ENCODE measurements around the gene AREG. TPM values are rescaled to one million over a fixed set of nuclear protein-coding genes. Genes with fewer than 3 reads are reported as not detected.
A peak's percentile ranks its signal among the peaks of the same experiment; 100 is the strongest.
"Not testable (repeated sequence)": the region's sequence is repeated elsewhere in the genome, so short reads cannot be mapped to it uniquely, and the experiment has no call there.

Gene AREG, protein sequence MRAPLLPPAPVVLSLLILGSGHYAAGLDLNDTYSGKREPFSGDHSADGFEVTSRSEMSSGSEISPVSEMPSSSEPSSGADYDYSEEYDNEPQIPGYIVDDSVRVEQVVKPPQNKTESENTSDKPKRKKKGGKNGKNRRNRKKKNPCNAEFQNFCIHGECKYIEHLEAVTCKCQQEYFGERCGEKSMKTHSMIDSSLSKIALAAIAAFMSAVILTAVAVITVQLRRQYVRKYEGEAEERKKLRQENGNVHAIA
- 1 to 10 TPM in 7 of 9 donors, under 1 TPM in 2; 0.27 to 9.1 (median 1.9) TPM for total RNA-seq
- polyA plus RNA-seq: 10 to 100 TPM in 1 of 2 donors, 1 to 10 TPM in 1; 1.6 to 49.6 TPM
- long read RNA-seq, donor 1: 0 reads
- long read RNA-seq, donor 2, partial matches to known transcripts: 1 of 2 reads
- long read RNA-seq, donor 2, other reads (novel, unspliced or antisense): 0 of 2 reads
- long read RNA-seq, donor 3, partial matches to known transcripts: 1 of 3 reads
- long read RNA-seq, donor 3, other reads (novel, unspliced or antisense): 0 of 3 reads

DNA sequence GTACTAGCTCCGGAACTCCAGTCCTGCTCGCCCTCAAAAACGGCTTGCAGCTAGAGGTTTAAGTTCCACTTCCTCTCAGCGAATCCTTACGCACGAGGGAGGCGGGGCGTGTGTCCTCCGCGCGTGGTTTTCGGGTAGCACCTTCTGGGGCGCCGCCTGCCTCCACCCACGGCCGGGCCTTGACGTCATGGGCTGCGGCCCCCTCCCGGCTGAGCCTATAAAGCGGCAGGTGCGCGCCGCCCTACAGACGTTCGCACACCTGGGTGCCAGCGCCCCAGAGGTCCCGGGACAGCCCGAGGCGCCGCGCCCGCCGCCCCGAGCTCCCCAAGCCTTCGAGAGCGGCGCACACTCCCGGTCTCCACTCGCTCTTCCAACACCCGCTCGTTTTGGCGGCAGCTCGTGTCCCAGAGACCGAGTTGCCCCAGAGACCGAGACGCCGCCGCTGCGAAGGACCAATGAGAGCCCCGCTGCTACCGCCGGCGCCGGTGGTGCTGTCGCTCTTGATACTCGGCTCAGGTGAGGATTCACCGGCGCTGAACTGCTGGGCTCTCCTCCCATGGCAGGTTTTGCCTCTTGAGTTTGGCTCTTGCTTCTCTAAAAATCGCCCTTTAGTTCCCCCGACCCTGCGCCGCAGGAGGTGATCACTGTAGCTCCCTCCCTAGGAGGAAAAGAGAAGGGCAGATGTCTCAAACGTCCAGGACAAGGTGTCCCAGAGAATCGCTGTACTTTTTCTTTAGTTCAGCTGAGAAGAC lies at the start of gene AREG:
Gene AREG (plus strand): TSS at position 246 of the 752 bp plus-strand sequence. CDS start 210 bp downstream, at position 456.
- peaks cover 0 to 15% (median 0%) of the 10 kb centered on the region in 12 donors for H3K4me1 ChIP-seq
- no peaks in the 10 kb centered on the region for H3K9me3 ChIP-seq
- WGBS, 4 donors: 0 to 2% (median 1%) methylated on average over 19 to 64 of the region's 64 CpGs
- no peaks in the 10 kb centered on the region for H3K36me3 ChIP-seq
- peak; percentile 63 to 86 (median 81) for DNase-seq
- ATAC-seq: peak; percentile 87 to 93 (median 88)
- peak within 1 kb of the TSS in 11 of 12 donors; percentile 21 to 87 (median 64) for H3K27ac ChIP-seq
- H3K4me3 ChIP-seq: peak within 1 kb of the TSS; percentile 35 to 77 (median 64)
- intact Hi-C loops (cut with DNase I): loop anchor here in 6 of 10 donors (1.0 to 10.0 kb wide), 4 partner anchors 68 to 70 kb away; no protein-coding TSS in a partner anchor
- TF ChIP-seq, protein P1, sequence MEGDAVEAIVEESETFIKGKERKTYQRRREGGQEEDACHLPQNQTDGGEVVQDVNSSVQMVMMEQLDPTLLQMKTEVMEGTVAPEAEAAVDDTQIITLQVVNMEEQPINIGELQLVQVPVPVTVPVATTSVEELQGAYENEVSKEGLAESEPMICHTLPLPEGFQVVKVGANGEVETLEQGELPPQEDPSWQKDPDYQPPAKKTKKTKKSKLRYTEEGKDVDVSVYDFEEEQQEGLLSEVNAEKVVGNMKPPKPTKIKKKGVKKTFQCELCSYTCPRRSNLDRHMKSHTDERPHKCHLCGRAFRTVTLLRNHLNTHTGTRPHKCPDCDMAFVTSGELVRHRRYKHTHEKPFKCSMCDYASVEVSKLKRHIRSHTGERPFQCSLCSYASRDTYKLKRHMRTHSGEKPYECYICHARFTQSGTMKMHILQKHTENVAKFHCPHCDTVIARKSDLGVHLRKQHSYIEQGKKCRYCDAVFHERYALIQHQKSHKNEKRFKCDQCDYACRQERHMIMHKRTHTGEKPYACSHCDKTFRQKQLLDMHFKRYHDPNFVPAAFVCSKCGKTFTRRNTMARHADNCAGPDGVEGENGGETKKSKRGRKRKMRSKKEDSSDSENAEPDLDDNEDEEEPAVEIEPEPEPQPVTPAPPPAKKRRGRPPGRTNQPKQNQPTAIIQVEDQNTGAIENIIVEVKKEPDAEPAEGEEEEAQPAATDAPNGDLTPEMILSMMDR (IDR thresholded peaks at IDR 0.05): peak in 11 of 12 donors; percentile 22 to 57 (median 48)
- peak in 1 of 2 donors; percentile 66 for TF ChIP-seq POLR2A (IDR thresholded peaks at IDR 0.05)
- no peaks in the 10 kb centered on the region for H3K27me3 ChIP-seq

DNA sequence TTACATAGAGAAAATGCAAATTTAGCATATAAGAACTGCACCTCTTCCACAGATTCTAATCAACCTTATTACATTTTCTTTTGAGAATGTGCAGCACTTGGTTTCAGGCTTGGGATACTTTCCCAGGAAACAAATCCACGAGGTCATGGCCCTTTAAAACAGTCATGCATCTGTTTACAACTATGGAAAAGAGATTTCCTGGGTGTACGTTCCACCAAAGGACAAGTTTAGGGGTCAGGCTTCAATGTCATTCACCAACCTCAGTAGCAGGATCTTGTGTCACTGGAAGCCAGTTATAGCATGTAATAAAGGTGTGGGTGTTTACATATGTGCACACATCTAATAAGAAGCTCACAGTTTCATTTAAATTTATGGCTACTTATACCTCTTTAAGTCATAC lies 49.3 kb upstream of the AREG start:
- H3K9me3 ChIP-seq: no peaks in the 10 kb centered on the region
- DNase-seq (no peak), ATAC-seq (no peak)
- intact Hi-C loops (cut with DNase I): no loop called here
- 21 to 32% (median 28%) methylated on average over 2 of the region's 2 CpGs for WGBS, 4 donors
- H3K4me1 ChIP-seq: no peaks in the 10 kb centered on the region
- no peaks in the 10 kb centered on the region for H3K27me3 ChIP-seq
- H3K27ac ChIP-seq: no peak overlapping the region
- H3K4me3 ChIP-seq: no peak overlapping the region
- TF ChIP-seq, protein P1 (IDR thresholded peaks at IDR 0.05): no peak
- no peak for TF ChIP-seq POLR2A (IDR thresholded peaks at IDR 0.05)
- H3K36me3 ChIP-seq: no peaks in the 10 kb centered on the region

DNA sequence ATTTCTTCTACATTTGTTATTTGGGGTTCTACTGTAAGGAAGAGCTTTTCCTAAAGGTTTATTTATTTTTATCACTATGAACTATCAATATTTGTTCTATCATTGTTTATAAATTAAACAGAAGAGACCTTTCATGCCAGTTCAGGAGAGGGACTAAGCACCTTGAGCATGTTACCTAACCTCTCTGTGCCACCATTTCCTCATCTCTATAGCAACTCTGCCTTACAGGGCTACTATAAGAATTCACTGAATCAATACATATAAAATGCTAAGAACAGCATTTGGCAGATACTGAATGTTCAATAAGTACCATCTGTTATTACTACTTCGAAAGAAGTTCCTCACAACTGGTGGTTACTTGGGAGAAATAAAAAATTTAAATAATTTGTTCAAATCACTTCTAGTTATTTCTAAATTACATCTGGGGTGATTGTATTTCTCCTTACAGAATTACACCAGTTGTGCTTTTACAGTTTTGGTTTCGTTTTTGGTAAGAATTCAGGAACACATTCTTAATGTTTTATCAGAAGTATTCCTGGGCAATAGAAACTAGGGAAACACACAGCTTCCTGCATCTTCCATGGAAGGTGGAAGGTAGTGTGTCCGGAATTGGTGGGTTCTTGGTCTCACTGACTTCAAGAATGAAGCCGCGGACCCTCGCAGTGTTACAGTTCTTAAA lies 47.0 kb upstream of the AREG start:
- Histone ChIP-seq H3K36me3 (no peaks in the 10 kb centered on the region), H3K4me3 (peak overlapping the region in 7 of 12 donors; percentile 2 to 56 (median 25)), H3K27me3 (no peaks in the 10 kb centered on the region), H3K4me1 (no peaks in the 10 kb centered on the region), H3K27ac (peak overlapping the region in 2 of 12 donors; percentile 48 to 59), H3K9me3 (no peaks in the 10 kb centered on the region)
- WGBS, 4 donors: 67 to 87% (median 77%) methylated on average over 6 of the region's 6 CpGs
- TF ChIP-seq, protein P1 (IDR thresholded peaks at IDR 0.05): no peak
- TF ChIP-seq POLR2A (IDR thresholded peaks at IDR 0.05): no peak
- ATAC-seq (no peak), DNase-seq (no peak)
- intact Hi-C loops (cut with DNase I): no loop called here

DNA sequence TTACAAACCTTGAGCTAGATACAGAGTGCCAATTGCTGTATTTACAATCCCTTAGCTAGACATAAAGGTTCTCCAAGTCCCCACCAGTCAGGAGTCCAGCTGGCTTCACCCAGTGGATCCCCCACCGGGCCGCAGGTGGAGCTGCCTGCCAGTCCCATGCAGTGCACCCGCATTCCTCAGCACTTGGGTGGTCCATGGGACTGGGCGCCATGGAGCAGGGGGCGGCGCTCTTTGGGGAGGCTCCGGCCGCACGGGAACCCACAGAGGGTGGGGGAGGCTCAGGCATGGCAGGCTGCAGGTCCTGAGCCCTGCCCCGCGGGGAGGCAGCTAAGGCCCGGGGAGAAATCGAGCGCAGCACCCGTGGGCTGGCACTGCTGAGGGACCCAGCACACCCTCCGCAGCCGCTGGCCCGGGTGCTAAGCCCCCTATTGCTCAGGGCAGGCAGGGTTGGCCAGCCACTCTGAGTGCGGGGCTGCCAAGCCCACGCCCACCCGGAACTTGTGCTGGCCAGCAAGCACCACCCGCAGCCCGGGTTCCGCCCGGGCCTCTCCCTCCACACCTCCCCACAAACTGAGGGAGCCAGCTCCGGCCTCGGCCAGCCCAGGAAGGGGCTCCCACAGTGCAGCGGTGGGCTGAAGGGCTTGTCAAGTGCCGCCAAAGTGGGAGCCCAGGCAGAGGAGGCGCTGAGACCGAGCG lies 45.9 kb upstream of the AREG start:
- H3K4me3 ChIP-seq; intact Hi-C loops (cut with DNase I); H3K36me3 ChIP-seq; ATAC-seq; H3K4me1 ChIP-seq; H3K27me3 ChIP-seq; H3K27ac ChIP-seq; H3K9me3 ChIP-seq: not testable (repeated sequence)
- WGBS, 4 donors: 91 to 95% (median 93%) methylated on average over 19 to 32 of the region's 32 CpGs
- peak in 1 of 5 donors; percentile 23 for DNase-seq
